ENCODE measurements around the gene ASB3.

The ASB3 gene

DNA sequence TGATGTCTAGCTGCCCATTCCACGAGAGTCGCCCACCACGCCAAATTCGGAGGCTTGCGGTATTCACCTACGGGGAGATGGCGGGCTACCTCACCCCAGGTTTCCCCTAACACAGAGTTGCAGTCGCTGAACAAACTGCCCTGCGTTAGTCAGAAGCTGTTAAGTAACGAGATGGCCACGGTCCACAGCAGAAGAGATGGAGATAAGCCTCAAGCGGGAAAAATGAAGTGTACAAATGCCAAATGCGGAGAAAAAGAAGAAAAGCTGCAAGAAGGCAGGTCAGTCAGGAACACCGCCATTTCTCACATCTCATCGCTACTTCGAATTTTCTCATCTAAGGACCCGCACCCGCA is 425 bp downstream of the ASB3 start:
- Histone ChIP-seq H3K9me3 (replicated peaks in 1 of 2; ENCODE audit: control insufficient read depth in 2 of 2, insufficient read depth in 1 of 2, low read depth in 1 of 2, low read length in 2 of 2) (no peaks in the 10 kb centered on the region), H2AK5ac (ENCODE audit: low read depth, low read length) (no peak overlapping the region), H3K4me1 (ENCODE audit: control insufficient read depth in 2 of 2, insufficient read depth in 1 of 2, low read depth in 1 of 2, low read length in 2 of 2) (peaks cover 9 to 14% of the 10 kb centered on the region in 2 donors), H3K23ac (ENCODE audit: low read depth, low read length, poor library complexity) (peak overlapping the region; percentile 92), H2AFZ (ENCODE audit: low read length) (peak overlapping the region; percentile 96), H3K4ac (ENCODE audit: low read length) (no peak overlapping the region), H2BK5ac (ENCODE audit: low read length) (peak overlapping the region; percentile 33), H3K4me3 (ENCODE audit: low read length in 2 of 2) (peak overlapping the region; percentile 59 to 94), H3K36me3 (replicated peaks in 1 of 2; ENCODE audit: control insufficient read depth in 2 of 2, insufficient read depth in 2 of 2, low read length in 2 of 2) (peaks cover 0 to 20% of the 10 kb centered on the region in 2 donors), H2BK12ac (ENCODE audit: low read length) (no peak overlapping the region), H4K8ac (ENCODE audit: low read depth, low read length) (no peak overlapping the region), H3K79me1 (ENCODE audit: low read depth, low read length) (peaks cover 7% of the 10 kb centered on the region), H3K18ac (ENCODE audit: low read length) (peak overlapping the region; percentile 84), H3K4me2 (ENCODE audit: insufficient read depth, low read length, poor library complexity, severe bottlenecking) (peak overlapping the region; percentile 58), H2BK120ac (ENCODE audit: low read depth, low read length) (no peak overlapping the region), H3K14ac (ENCODE audit: low read length) (peak overlapping the region; percentile 77), H3K9ac (ENCODE audit: low read depth, low read length, poor library complexity) (peak overlapping the region; percentile 90), H3K27me3 (ENCODE audit: control insufficient read depth in 3 of 3, insufficient read depth in 3 of 3, low read depth in 1 of 3, low read length in 3 of 3) (no peaks in the 10 kb centered on the region), H4K91ac (ENCODE audit: low read depth, low read length, poor library complexity) (no peak overlapping the region), H2BK15ac (ENCODE audit: low read length) (no peak overlapping the region), H3K27ac (replicated peaks; ENCODE audit: low read length) (peak overlapping the region; percentile 91)
- WGBS, 2 donors (ENCODE audit: extremely low coverage in 2 of 2, insufficient read length in 2 of 2, insufficient replicate concordance in 1 of 2), result no CpG with 5 or more reads among the region's 18 CpGs
- no peak for DNase-seq (ENCODE audit: low spot score)

DNA sequence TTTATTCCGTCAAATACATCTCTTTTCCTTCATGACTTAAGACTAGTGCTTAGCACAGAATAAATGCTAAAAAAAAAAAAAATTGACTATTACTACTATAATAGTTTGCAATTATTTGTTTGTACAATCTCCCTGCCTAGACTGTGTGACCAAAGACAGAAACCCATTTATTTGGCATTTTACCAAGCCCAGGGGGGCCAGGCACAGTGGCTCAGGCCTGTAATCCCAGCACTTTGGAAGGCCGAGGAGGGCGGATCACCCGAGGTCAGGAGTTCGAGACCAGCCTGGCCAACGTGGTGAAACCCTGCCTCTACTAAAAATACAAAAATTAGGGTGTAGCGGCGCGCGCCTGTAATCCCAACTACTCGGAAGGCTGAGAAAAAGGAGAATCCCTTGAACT is 1.4 kb downstream of the ASB3 start:
- H3K4me2 ChIP-seq (ENCODE audit: insufficient read depth, low read length, poor library complexity, severe bottlenecking), result no peak overlapping the region
- DNase-seq (ENCODE audit: low spot score), result no peak
- H3K79me1 ChIP-seq (ENCODE audit: low read depth, low read length), result peaks cover 7% of the 10 kb centered on the region
- H4K91ac ChIP-seq (ENCODE audit: low read depth, low read length, poor library complexity), result no peak overlapping the region
- H2AFZ ChIP-seq (ENCODE audit: low read length), result no peak overlapping the region
- H3K4me3 ChIP-seq (ENCODE audit: low read length in 2 of 2), result peak overlapping the region in 1 of 2 donors; percentile 59
- peaks cover 0 to 30% of the 10 kb centered on the region in 2 donors for H3K36me3 ChIP-seq (replicated peaks in 1 of 2; ENCODE audit: control insufficient read depth in 2 of 2, insufficient read depth in 2 of 2, low read length in 2 of 2)
- no peak overlapping the region for H3K18ac ChIP-seq (ENCODE audit: low read length)
- no peak overlapping the region for H2AK5ac ChIP-seq (ENCODE audit: low read depth, low read length)
- H4K8ac ChIP-seq (ENCODE audit: low read depth, low read length), result no peak overlapping the region
- no peak overlapping the region for H2BK5ac ChIP-seq (ENCODE audit: low read length)
- H3K14ac ChIP-seq (ENCODE audit: low read length), result no peak overlapping the region
- H3K9ac ChIP-seq (ENCODE audit: low read depth, low read length, poor library complexity), result no peak overlapping the region
- H2BK12ac ChIP-seq (ENCODE audit: low read length), result no peak overlapping the region
- no peak overlapping the region for H3K23ac ChIP-seq (ENCODE audit: low read depth, low read length, poor library complexity)
- no peaks in the 10 kb centered on the region for H3K27me3 ChIP-seq (ENCODE audit: control insufficient read depth in 3 of 3, insufficient read depth in 3 of 3, low read depth in 1 of 3, low read length in 3 of 3)
- no peak overlapping the region for H3K4ac ChIP-seq (ENCODE audit: low read length)
- no peaks in the 10 kb centered on the region for H3K9me3 ChIP-seq (replicated peaks in 1 of 2; ENCODE audit: control insufficient read depth in 2 of 2, insufficient read depth in 1 of 2, low read depth in 1 of 2, low read length in 2 of 2)
- no peak overlapping the region for H3K27ac ChIP-seq (replicated peaks; ENCODE audit: low read length)
- whole genome bisulfite sequencing, 2 donors (ENCODE audit: extremely low coverage in 2 of 2, insufficient read length in 2 of 2, insufficient replicate concordance in 1 of 2), result no CpG with 5 or more reads among the region's 11 CpGs
- H3K4me1 ChIP-seq (ENCODE audit: control insufficient read depth in 2 of 2, insufficient read depth in 1 of 2, low read depth in 1 of 2, low read length in 2 of 2), result peaks cover 9 to 14% of the 10 kb centered on the region in 2 donors
- H2BK120ac ChIP-seq (ENCODE audit: low read depth, low read length), result no peak overlapping the region
- no peak overlapping the region for H2BK15ac ChIP-seq (ENCODE audit: low read length)

DNA sequence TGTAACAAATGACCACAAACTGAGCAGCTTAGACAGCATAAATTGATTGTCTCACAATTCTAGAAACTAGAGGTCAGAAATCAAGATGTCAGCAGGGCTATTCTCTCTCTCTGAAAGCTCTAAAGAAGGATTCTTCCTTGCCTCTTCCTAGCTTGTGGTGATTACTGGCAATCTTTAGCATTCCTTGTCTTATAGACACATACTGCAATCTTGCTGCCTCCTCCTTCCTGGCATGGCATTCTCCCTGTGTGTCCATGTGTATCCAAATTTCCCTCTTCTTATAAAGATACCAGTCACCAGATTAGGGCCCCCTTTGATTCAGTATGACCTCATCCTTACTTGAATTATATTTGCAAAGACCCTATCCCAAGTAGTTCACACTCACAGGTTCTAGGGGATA is 2.3 kb downstream of the ASB3 start:
- no peak overlapping the region for H2BK120ac ChIP-seq (ENCODE audit: low read depth, low read length)
- H3K4ac ChIP-seq (ENCODE audit: low read length), result no peak overlapping the region
- no peak overlapping the region for H2BK15ac ChIP-seq (ENCODE audit: low read length)
- H2AK5ac ChIP-seq (ENCODE audit: low read depth, low read length), result no peak overlapping the region
- H3K79me1 ChIP-seq (ENCODE audit: low read depth, low read length), result peaks cover 7% of the 10 kb centered on the region
- no peak overlapping the region for H3K18ac ChIP-seq (ENCODE audit: low read length)
- no peaks in the 10 kb centered on the region for H3K9me3 ChIP-seq (replicated peaks in 1 of 2; ENCODE audit: control insufficient read depth in 2 of 2, insufficient read depth in 1 of 2, low read depth in 1 of 2, low read length in 2 of 2)
- H3K36me3 ChIP-seq (replicated peaks in 1 of 2; ENCODE audit: control insufficient read depth in 2 of 2, insufficient read depth in 2 of 2, low read length in 2 of 2), result peaks cover 0 to 39% of the 10 kb centered on the region in 2 donors
- H2BK5ac ChIP-seq (ENCODE audit: low read length), result no peak overlapping the region
- H2BK12ac ChIP-seq (ENCODE audit: low read length), result no peak overlapping the region
- H3K4me2 ChIP-seq (ENCODE audit: insufficient read depth, low read length, poor library complexity, severe bottlenecking), result no peak overlapping the region
- no peak overlapping the region for H3K14ac ChIP-seq (ENCODE audit: low read length)
- H3K23ac ChIP-seq (ENCODE audit: low read depth, low read length, poor library complexity), result no peak overlapping the region
- no peak overlapping the region for H4K91ac ChIP-seq (ENCODE audit: low read depth, low read length, poor library complexity)
- DNase-seq (ENCODE audit: low spot score), result no peak
- no peak overlapping the region for H4K8ac ChIP-seq (ENCODE audit: low read depth, low read length)
- H3K4me3 ChIP-seq (ENCODE audit: low read length in 2 of 2), result peak overlapping the region in 1 of 2 donors; percentile 10
- H3K4me1 ChIP-seq (ENCODE audit: control insufficient read depth in 2 of 2, insufficient read depth in 1 of 2, low read depth in 1 of 2, low read length in 2 of 2), result peaks cover 9 to 14% of the 10 kb centered on the region in 2 donors
- no peaks in the 10 kb centered on the region for H3K27me3 ChIP-seq (ENCODE audit: control insufficient read depth in 3 of 3, insufficient read depth in 3 of 3, low read depth in 1 of 3, low read length in 3 of 3)
- H2AFZ ChIP-seq (ENCODE audit: low read length), result no peak overlapping the region
- no peak overlapping the region for H3K9ac ChIP-seq (ENCODE audit: low read depth, low read length, poor library complexity)
- H3K27ac ChIP-seq (replicated peaks; ENCODE audit: low read length), result no peak overlapping the region

DNA sequence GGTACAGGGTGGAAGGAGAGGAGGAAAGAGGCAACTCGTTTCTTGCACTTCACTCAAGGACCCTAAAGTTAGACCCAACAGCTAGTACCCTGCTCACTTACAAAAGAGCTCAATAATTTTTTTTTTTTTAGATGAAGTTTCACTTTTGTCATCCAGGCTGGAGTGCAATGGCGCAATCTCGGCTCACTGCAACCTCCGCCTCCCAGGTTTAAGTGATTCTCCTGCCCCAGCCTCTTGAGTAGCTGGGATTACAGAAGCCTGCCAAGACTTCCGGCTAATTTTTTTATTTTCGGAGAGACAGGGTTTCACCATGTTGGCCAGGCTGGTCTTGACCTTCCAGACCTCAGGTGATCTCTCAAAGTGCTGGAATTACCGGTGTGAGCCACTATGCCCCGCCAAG is 4.1 kb downstream of the ASB3 start:
- Histone ChIP-seq H3K4me2 (ENCODE audit: insufficient read depth, low read length, poor library complexity, severe bottlenecking) (no peak overlapping the region), H3K4me1 (ENCODE audit: control insufficient read depth in 2 of 2, insufficient read depth in 1 of 2, low read depth in 1 of 2, low read length in 2 of 2) (peaks cover 4 to 10% of the 10 kb centered on the region in 2 donors), H3K18ac (ENCODE audit: low read length) (no peak overlapping the region), H3K27me3 (ENCODE audit: control insufficient read depth in 3 of 3, insufficient read depth in 3 of 3, low read depth in 1 of 3, low read length in 3 of 3) (no peaks in the 10 kb centered on the region), H3K27ac (replicated peaks; ENCODE audit: low read length) (no peak overlapping the region), H2BK15ac (ENCODE audit: low read length) (no peak overlapping the region), H2BK5ac (ENCODE audit: low read length) (no peak overlapping the region), H3K9ac (ENCODE audit: low read depth, low read length, poor library complexity) (no peak overlapping the region), H3K4me3 (ENCODE audit: low read length in 2 of 2) (no peak overlapping the region), H3K4ac (ENCODE audit: low read length) (no peak overlapping the region), H3K36me3 (replicated peaks in 1 of 2; ENCODE audit: control insufficient read depth in 2 of 2, insufficient read depth in 2 of 2, low read length in 2 of 2) (peaks cover 0 to 50% of the 10 kb centered on the region in 2 donors), H2AK5ac (ENCODE audit: low read depth, low read length) (no peak overlapping the region), H3K79me1 (ENCODE audit: low read depth, low read length) (peaks cover 6% of the 10 kb centered on the region), H2AFZ (ENCODE audit: low read length) (no peak overlapping the region), H3K9me3 (replicated peaks in 1 of 2; ENCODE audit: control insufficient read depth in 2 of 2, insufficient read depth in 1 of 2, low read depth in 1 of 2, low read length in 2 of 2) (peaks cover 0 to 3% of the 10 kb centered on the region in 2 donors), H4K8ac (ENCODE audit: low read depth, low read length) (no peak overlapping the region), H4K91ac (ENCODE audit: low read depth, low read length, poor library complexity) (no peak overlapping the region), H2BK120ac (ENCODE audit: low read depth, low read length) (no peak overlapping the region), H3K14ac (ENCODE audit: low read length) (no peak overlapping the region), H3K23ac (ENCODE audit: low read depth, low read length, poor library complexity) (no peak overlapping the region), H2BK12ac (ENCODE audit: low read length) (no peak overlapping the region)
- no peak for DNase-seq (ENCODE audit: low spot score)
- no CpG with 5 or more reads among the region's 8 CpGs for WGBS, 2 donors (ENCODE audit: extremely low coverage in 2 of 2, insufficient read length in 2 of 2, insufficient replicate concordance in 1 of 2)

Data from neuronal stem cell (in vitro differentiated cells).